Astrocyte (in vitro differentiated cells and primary cell): ENCODE data around the gene USP49. TPM values are rescaled to one million over a fixed set of nuclear protein-coding genes. Genes with fewer than 3 reads are reported as not detected.

Source experiments
- DNase-seq: peaks from one replicate; pipeline ENCODE4 v3.0.0-alpha.2; 2010; ENCODE audit warnings: low read depth
- FAIRE-seq: peaks from 2 replicates; lab custom pipeline; 2011; peaks lifted over from hg19 to GRCh38; lab: Jason Lieb, UNC
- H2AFZ ChIP-seq: 2 replicates; pipeline ENCODE4 v1.6.0; 2012; ENCODE audit warnings: low read depth, low read length, inconsistent platforms
- H3K27ac ChIP-seq: 2 replicates; pipeline ENCODE4 v1.5.1; 2011; ENCODE audit warnings: low read depth, low read length, inconsistent platforms
- H3K27me3 ChIP-seq: 2 replicates; pipeline ENCODE4 v1.6.0; 2011; ENCODE audit warnings: low read length, inconsistent platforms; ENCODE audit not compliant: insufficient read depth
- H3K36me3 ChIP-seq: 2 replicates; pipeline ENCODE4 v1.5.1; 2011; ENCODE audit warnings: low read length, inconsistent platforms; ENCODE audit not compliant: insufficient read depth
- H3K4me1 ChIP-seq: 2 replicates; pipeline ENCODE4 v1.5.1; 2011; ENCODE audit warnings: low read length, inconsistent platforms; ENCODE audit not compliant: insufficient read depth
- H3K4me2 ChIP-seq: 2 replicates; pipeline ENCODE4 v1.6.0; 2012; ENCODE audit warnings: low read length, inconsistent platforms
- H3K4me3 ChIP-seq: 2 replicates; pipeline ENCODE4 v1.5.1; 2011; ENCODE audit warnings: low read depth, mild to moderate bottlenecking, low read length, inconsistent platforms; ENCODE audit not compliant: insufficient read depth
- H3K79me2 ChIP-seq: 2 replicates; pipeline ENCODE4 v1.6.0; 2012; ENCODE audit warnings: mild to moderate bottlenecking, low read length, inconsistent platforms; ENCODE audit not compliant: insufficient read depth
- H3K9ac ChIP-seq: 2 replicates; pipeline ENCODE4 v1.6.0; 2012; ENCODE audit warnings: mild to moderate bottlenecking, low read length, inconsistent platforms
- H3K9me3 ChIP-seq: 2 replicates; pipeline ENCODE4 v1.5.1; 2012; ENCODE audit warnings: low read depth, mild to moderate bottlenecking, low read length, inconsistent platforms; ENCODE audit not compliant: insufficient read depth
- H4K20me1 ChIP-seq: 2 replicates; pipeline ENCODE4 v1.6.0; 2012; ENCODE audit warnings: low read length, inconsistent platforms; ENCODE audit not compliant: insufficient read depth
- H3K27ac Mint-ChIP-seq: one replicate; pipeline ENCODE4 v1.8.0; 2021; ENCODE audit warnings: mild to moderate bottlenecking, mixed read lengths; ENCODE audit not compliant: unreplicated experiment
- H3K27me3 Mint-ChIP-seq: one replicate; pipeline ENCODE4 v1.8.0; 2021; ENCODE audit warnings: low read depth, mixed read lengths; ENCODE audit not compliant: unreplicated experiment
- H3K36me3 Mint-ChIP-seq: one replicate; pipeline ENCODE4 v1.8.0; 2021; ENCODE audit warnings: low read depth, mixed read lengths; ENCODE audit not compliant: unreplicated experiment
- H3K4me1 Mint-ChIP-seq: one replicate; pipeline ENCODE4 v1.8.0; 2021; ENCODE audit warnings: low read depth, mixed read lengths; ENCODE audit not compliant: unreplicated experiment
- H3K4me3 Mint-ChIP-seq: one replicate; pipeline ENCODE4 v1.8.0; 2021; ENCODE audit warnings: mild to moderate bottlenecking, moderate library complexity, mixed read lengths; ENCODE audit not compliant: unreplicated experiment
- H3K9me3 Mint-ChIP-seq: one replicate; pipeline ENCODE4 v1.8.0; 2021; ENCODE audit warnings: mild to moderate bottlenecking, mixed read lengths; ENCODE audit not compliant: unreplicated experiment
- EZH2 ChIP-seq: IDR thresholded peaks from 2 replicates; pipeline ENCODE4 v1.6.1; 2012; ENCODE audit warnings: mild to moderate bottlenecking, low read length, inconsistent platforms; ENCODE audit not compliant: insufficient read depth
- total RNA-seq: library from RNA; stranded (reverse); gene quantifications from 2 replicates; pipeline ENCODE4 v1.2.1, GENCODE V29; 2021
- TF ChIP-seq, protein P1 (sequence below): IDR thresholded peaks from 2 replicates; pipeline ENCODE4 v1.5.1; 2011; ENCODE audit warnings: low read depth, mild to moderate bottlenecking, inconsistent platforms, low read length, moderate library complexity; ENCODE audit not compliant: insufficient read depth

Gene USP49
- total RNA-seq, 1 donor from 2014 or later: 5.5 TPM

DNA sequence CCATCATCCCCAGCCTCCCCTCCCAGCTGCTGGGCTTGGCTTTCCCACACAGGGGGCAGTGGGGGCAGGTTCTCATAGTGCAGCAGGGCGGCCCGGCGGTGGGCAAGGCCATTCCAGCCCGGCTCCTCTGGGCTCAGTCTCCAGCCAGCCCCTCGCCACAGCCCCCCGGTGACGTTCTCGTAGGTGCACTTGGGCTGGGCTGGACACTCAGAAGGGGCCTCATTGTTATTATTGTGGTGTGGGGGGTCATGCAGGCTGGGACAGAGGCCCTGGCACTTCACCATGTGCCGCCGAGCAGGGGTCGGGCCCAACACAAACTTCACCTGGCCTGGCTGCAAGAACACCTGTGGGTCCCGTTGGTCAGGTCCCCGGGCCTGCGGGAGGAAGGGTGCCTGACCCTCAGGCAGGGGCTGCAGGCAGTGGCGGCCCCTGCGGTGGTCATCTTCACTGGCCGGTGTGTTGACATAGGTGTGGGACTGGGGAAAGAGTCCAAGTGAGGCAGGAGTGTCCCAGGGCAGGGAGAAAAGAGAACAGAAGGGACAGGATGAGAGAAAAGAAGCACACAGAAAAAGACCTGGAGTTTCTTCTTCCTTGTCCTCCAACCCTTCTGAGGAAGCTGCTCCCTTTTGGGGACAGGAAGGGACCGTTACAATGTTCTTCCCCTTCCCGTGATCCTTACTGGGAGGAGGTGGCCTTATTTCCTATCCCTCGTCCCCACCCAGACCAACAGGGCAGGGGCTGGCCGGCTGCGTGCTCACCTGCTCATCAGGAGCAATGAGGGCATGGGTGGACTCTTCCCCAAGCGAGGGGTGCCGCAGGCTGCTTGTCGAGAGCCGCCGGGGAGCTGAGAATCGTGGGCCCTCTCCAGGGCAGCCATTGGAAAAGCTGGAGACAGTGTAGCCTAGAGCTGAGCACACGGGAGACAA lies 123.9 kb downstream of the USP49 start:
- H3K4me3 Mint-ChIP-seq: no peak overlapping the region
- Histone ChIP-seq H3K9ac (no peak overlapping the region), H4K20me1 (no peaks in the 10 kb centered on the region), H3K4me1 (peaks cover 8% of the 10 kb centered on the region), H3K9me3 (no peaks in the 10 kb centered on the region), H3K4me2 (no peak overlapping the region), H3K79me2 (no peaks in the 10 kb centered on the region), H3K36me3 (peaks cover 4% of the 10 kb centered on the region), H3K27me3 (no peaks in the 10 kb centered on the region), H2AFZ (no peak overlapping the region), H3K27ac (no peak overlapping the region), H3K4me3 (no peak overlapping the region)
- peaks cover 20% of the 10 kb centered on the region for H3K4me1 Mint-ChIP-seq
- no peak overlapping the region for H3K27ac Mint-ChIP-seq
- no peak for FAIRE-seq
- H3K36me3 Mint-ChIP-seq: peaks cover 19% of the 10 kb centered on the region
- TF ChIP-seq, protein P1, sequence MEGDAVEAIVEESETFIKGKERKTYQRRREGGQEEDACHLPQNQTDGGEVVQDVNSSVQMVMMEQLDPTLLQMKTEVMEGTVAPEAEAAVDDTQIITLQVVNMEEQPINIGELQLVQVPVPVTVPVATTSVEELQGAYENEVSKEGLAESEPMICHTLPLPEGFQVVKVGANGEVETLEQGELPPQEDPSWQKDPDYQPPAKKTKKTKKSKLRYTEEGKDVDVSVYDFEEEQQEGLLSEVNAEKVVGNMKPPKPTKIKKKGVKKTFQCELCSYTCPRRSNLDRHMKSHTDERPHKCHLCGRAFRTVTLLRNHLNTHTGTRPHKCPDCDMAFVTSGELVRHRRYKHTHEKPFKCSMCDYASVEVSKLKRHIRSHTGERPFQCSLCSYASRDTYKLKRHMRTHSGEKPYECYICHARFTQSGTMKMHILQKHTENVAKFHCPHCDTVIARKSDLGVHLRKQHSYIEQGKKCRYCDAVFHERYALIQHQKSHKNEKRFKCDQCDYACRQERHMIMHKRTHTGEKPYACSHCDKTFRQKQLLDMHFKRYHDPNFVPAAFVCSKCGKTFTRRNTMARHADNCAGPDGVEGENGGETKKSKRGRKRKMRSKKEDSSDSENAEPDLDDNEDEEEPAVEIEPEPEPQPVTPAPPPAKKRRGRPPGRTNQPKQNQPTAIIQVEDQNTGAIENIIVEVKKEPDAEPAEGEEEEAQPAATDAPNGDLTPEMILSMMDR: no peak
- TF ChIP-seq EZH2: no peak
- H3K27me3 Mint-ChIP-seq: no peaks in the 10 kb centered on the region
- no peaks in the 10 kb centered on the region for H3K9me3 Mint-ChIP-seq
- no peak for DNase-seq

DNA sequence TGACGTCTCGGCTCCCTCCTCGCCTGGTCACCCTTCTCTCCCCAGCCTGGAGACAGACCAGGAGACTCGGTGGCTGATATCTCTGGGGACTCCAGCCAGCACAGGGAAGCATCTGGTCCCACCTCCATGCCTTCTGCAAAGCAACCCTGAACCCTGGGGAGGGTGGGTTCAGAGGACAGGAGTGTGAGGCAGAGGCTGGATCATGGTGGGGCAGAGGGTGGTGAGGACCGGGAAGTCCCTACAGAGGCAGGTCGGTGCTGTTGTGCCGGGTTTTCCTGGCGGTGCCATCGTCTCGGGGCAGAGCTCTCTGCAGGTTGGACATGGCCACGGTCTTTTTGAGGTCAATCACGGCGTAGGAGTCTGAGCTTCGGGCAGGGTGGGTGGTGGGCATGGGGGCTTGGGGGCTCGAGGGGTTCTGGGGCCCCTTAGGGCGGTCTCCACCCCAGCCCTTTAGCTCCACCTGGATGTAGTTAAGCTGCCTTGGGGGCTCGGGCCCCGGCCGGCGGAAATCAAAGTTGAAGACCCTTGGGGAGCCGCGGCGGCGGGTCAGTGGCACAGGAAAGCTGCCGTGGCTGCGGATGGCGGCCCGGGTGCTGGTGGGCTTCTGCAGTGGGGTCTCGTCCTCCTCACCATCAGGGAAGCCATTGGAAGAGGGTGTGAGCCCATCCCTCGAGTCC lies 124.7 kb downstream of the USP49 start:
- Histone ChIP-seq H3K9me3 (no peaks in the 10 kb centered on the region), H3K4me3 (no peak overlapping the region), H3K4me1 (peaks cover 8% of the 10 kb centered on the region), H3K9ac (no peak overlapping the region), H3K27me3 (no peaks in the 10 kb centered on the region), H3K36me3 (peaks cover 2% of the 10 kb centered on the region), H3K4me2 (no peak overlapping the region), H2AFZ (no peak overlapping the region), H4K20me1 (no peaks in the 10 kb centered on the region), H3K27ac (no peak overlapping the region), H3K79me2 (no peaks in the 10 kb centered on the region)
- Mint-ChIP-seq H3K27ac (no peak overlapping the region), H3K4me3 (no peak overlapping the region), H3K27me3 (no peaks in the 10 kb centered on the region), H3K9me3 (no peaks in the 10 kb centered on the region), H3K4me1 (peaks cover 18% of the 10 kb centered on the region), H3K36me3 (peaks cover 19% of the 10 kb centered on the region)
- FAIRE-seq: no peak
- no peak for TF ChIP-seq EZH2
- TF ChIP-seq, protein P1: no peak
- DNase-seq: no peak
